NCI-H524 (cell line): ENCODE measurements around the gene FRMD8.

Experiments used
- DNase-seq, 2 experiments: peaks; one replicate each; lab custom pipeline; 2025; lab: John Stamatoyannopoulos, UW

The FRMD8 gene

GRCh38 chr11:65375012-65375411 lies 11.4 kb upstream of the FRMD8 start:
- DNase-seq: no peak

DNA sequence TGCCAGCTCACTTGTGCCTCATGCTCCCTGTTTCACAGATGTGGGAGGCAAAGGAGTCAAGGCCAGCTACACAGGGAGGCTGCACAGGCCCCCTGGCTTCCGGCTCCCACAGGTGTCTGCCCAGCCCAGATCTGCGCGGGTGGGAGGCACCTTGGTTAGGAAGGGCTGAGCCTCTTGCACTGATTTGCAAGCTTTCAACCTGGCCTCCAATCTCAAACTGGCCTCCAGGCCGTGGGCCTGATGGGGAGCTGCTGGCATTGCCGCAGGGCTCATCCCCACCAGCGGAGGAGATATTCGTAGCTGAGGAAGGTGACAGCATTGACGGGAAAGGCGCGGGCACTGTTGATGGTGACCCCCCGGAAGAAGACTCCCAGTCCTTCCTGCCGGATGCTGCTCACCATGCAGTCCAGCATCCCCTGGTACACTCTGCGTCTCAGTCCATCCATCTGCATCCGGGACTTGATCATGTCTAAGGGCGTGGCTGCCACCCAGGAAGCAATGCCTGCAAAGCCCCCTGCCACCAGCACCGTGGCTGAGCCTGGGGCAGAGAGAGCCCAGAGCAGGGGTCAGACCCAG lies 10.2 kb upstream of the FRMD8 start:
- DNase-seq: no peak

GRCh38 chr11:65377036-65377435 lies 9.4 kb upstream of the FRMD8 start:
- no peak for DNase-seq

- DNase-seq: no peak
Measured at GRCh38 chr11:65377777-65378176, 8.7 kb upstream of the FRMD8 start.

- peak in 1 of 2 experiments; percentile 22 for DNase-seq
Measured at GRCh38 chr11:65378208-65378927, 8.1 kb upstream of the FRMD8 start.

GRCh38 chr11:65378928-65379638 lies 7.4 kb upstream of the FRMD8 start:
- no peak for DNase-seq

DNA sequence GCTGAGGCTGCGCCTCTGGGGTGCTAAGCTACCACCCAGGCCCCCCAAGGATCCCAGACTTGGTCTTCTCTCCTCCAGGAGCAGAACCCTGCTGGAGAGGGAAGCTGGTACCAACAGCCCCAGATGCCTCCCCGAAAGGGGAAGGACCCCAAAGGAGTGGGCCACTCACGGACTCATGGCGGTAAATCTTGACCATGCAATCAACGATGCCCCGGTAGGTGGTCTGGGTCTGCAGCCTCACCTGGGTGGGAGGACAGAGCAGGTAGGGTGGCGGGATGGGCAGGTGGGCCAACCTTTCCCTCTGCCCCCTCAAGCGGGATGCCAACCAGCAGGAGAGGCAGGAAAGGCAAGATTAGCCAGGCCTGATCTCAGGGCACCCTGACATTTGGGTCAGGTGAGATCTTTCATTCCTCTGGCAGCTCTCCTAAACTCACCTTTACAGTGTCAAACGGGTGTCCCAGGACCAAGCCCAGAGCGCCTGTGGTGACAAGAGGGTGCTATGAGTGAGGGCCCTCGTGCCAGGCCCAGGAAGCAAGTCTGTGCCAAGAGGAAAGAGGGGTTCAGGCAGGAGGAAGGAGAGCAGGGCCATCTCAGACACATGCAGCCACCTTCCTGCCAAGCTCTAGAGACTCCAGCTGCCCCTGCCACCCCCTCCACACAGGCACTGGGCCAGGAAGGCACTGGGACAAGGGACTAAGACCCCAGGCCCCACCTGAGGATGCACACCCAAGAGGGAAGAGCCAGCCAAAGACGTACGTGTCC lies 6.6 kb upstream of the FRMD8 start:
- DNase-seq: no peak

GRCh38 chr11:65380460-65381119 lies 5.8 kb upstream of the FRMD8 start:
- no peak for DNase-seq

DNA sequence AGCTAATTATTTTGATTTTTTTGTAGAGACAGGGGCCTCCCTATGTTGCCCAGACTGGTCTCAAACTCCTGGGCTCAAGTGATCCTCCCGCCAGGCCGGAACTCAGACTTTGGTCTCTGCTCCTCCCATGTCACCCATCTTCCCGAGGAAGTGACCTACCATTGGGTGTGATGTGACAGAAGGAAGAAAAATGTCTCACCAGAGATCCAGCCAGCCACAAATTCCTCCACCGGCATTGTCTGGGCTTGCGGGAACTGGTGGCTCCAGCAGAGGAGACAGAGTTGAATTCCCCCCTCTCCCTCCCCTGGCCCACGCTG lies 4.8 kb upstream of the FRMD8 start:
- no peak for DNase-seq

DNA sequence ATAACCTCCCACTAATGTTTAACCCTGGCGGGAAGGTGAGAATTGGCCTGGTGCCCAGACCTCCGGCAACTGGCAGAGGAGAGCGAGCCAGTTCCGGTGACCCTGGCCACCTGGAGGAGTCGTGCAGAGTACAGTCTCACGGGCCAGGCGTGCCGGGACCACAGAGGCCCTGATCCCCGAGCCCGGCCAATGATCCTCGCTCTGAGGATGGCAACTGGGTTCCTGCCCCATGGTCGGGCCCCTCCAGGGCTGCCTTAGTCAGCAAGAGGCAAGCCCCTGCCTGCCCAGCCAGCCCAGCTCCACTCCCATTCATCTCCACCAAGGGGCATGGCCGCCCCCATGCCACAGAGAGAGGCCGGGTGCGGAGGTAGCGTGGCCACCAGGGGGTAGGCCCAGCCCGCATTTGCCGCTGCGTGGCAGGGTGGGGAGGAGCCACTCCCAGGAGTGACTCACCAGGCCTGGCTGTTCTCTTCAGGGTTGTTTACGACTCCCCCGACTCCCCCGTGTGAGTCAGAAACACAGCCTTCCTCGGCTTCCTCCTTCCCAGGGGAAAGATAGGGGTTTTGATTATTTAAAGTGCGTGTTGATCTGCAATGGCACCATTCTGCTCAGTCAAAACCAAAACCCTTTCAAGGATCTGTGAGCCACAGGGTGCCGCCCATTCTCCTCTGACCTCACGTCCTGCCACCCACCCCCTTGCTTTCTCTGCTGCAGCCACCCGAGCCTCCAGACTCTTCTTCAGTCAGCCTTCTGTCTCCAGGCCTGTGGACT lies 4.2 kb upstream of the FRMD8 start, which contains the start of gene SLC25A45:
Gene SLC25A45, minus strand, starts transcription at position 614 of the 771 bp plus-strand sequence. CDS start 695 bp downstream, outside the sequence.
- DNase-seq: peak; percentile 89 to 91

DNA sequence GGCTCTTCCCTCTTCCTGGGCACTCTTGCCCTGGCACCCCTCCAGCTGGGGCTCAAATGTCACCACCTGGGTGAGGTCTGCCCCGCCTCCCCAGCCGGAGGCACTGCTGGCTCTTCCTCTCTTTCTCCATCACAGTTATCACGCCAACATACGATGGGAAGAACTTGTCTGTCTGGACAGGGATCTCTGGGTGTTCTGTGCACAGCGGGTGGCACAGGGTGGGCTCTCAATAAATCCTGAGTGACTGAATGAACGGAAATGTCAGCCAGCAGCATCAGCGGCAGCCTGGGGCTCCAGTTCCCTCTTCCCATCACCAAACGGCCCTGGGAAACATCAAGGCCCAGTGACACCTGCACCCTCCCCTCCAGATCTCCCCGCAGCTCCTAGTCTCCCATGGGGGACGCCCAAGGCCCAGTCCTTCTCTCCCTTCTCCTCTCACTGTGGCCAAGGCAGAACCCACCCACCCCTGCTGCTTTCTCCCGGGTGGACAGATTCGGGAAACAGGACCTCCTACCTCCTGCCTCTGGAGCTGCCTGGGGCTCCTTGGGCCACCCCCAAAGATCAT lies 3.6 kb upstream of the FRMD8 start:
- DNase-seq: peak in 1 of 2 experiments; percentile 96

- DNase-seq: no peak
Measured at GRCh38 chr11:65383778-65384177, 2.7 kb upstream of the FRMD8 start.

GRCh38 chr11:65384301-65384889 lies 2.0 kb upstream of the FRMD8 start:
- no peak for DNase-seq

GRCh38 chr11:65388731-65389130 lies 2.3 kb downstream of the FRMD8 start:
- DNase-seq: no peak

DNA sequence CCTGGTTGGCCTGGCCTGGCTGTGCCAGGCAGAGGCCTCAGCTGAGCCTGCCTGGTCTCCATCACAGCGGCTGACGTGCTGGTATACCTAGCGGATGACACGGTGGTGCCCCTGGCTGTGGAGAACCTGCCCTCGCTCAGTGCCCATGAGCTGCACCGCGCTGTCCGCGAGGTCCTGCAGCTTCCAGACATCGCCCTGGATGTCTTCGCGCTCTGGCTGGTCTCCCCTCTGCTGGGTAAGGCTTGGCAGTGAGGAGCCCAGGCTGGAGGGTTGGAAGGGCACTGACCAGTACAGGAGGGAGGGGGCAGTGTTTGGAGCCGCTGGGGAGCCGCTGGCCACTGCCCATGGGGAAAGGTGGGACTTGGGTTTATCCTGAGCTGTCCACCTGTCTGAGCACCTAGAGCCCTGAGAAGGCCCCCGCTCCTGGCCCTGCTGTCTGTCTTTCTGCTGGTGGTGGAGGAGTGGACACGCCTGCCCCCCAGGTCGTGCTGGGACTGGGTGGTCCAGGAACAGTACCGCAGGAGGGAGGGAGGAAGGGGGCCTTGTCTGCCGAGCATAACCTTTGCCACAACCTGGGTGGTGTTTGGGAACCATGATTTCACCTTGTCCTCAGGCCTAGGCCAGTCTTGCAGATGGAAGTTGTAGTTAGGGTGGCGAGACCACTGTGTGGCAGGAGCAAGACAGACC lies 3.0 kb downstream of the FRMD8 start:
- DNase-seq: no peak

GRCh38 chr11:65390099-65390941 lies 3.9 kb downstream of the FRMD8 start:
- DNase-seq: no peak

DNA sequence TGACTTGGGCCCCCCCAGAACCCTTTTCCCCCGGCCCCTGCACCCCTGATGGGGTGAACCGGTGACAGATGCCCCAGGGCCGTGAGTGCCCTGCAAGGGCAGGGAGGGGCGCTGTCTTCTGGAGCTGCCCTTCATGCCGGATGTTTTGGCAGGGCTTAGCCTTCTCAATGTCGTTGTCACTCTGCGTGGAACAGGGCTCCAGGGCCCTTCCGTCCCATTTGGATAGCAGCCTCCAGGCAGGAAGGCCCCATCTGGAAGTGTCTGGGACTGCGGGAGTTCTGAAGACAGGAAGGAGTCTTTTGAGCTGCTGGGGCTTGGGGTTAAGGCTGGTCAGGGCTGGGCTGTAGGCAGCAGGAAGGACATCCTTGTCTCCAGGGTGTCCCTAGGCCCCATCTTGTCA lies 4.6 kb downstream of the FRMD8 start:
- DNase-seq: no peak

GRCh38 chr11:65392186-65392829 lies 5.9 kb downstream of the FRMD8 start:
- DNase-seq: peak in 1 of 2 experiments; percentile 39
